Neuronal stem cell (in vitro differentiated cells): Measurements from ENCODE around the gene NSUN2.

Source experiments
- DNase-seq: peaks from one replicate; pipeline ENCODE4 v3.0.0-alpha.2; 2013; ENCODE audit warnings: low spot score
- H2AFZ ChIP-seq: one replicate; pipeline ENCODE4 v1.6.1; 2013; ENCODE audit warnings: mild to moderate bottlenecking, low read length, inconsistent platforms
- H2AK5ac ChIP-seq: 2 replicates; pipeline ENCODE4 v1.6.1; 2013; ENCODE audit warnings: low read depth, mild to moderate bottlenecking, inconsistent platforms, low read length, moderate library complexity, mixed read lengths
- H2BK120ac ChIP-seq: 2 replicates; pipeline ENCODE4 v1.6.1; 2013; ENCODE audit warnings: low read depth, mild to moderate bottlenecking, inconsistent platforms, low read length, moderate library complexity, mixed read lengths
- H2BK12ac ChIP-seq: one replicate; pipeline ENCODE4 v1.6.1; 2013; ENCODE audit warnings: low read length, inconsistent platforms
- H2BK15ac ChIP-seq: 2 replicates; pipeline ENCODE4 v1.6.1; 2013; ENCODE audit warnings: mild to moderate bottlenecking, low read length, inconsistent platforms, mixed read lengths
- H2BK5ac ChIP-seq: one replicate; pipeline ENCODE4 v1.6.1; 2013; ENCODE audit warnings: inconsistent platforms, mild to moderate bottlenecking, low read length, moderate library complexity
- H3K14ac ChIP-seq: one replicate; pipeline ENCODE4 v1.6.1; 2013; ENCODE audit warnings: low read length, inconsistent platforms
- H3K18ac ChIP-seq: 2 replicates; pipeline ENCODE4 v1.6.1; 2013; ENCODE audit warnings: low read length, inconsistent platforms
- H3K23ac ChIP-seq: 2 replicates; pipeline ENCODE4 v1.6.1; 2013; ENCODE audit warnings: low read depth, mild to moderate bottlenecking, mixed read lengths, low read length, inconsistent platforms; ENCODE audit not compliant: poor library complexity
- H3K27ac ChIP-seq: replicated peaks from 3 replicates; pipeline ENCODE4 v1.5.1; 2013; ENCODE audit warnings: low read length, inconsistent platforms
- H3K27me3 ChIP-seq, 3 experiments: 2 replicates each; pipeline ENCODE4 v1.6.1; 2013; ENCODE audit warnings: low read length in 3 of 3, mild to moderate bottlenecking in 2 of 3, inconsistent platforms in 1 of 3, low read depth in 1 of 3, mixed read lengths in 1 of 3, moderate library complexity in 1 of 3; ENCODE audit not compliant: control insufficient read depth in 3 of 3, insufficient read depth in 3 of 3
- H3K36me3 ChIP-seq, 2 donors: replicated peaks in 1 of 2; 2 replicates each; pipeline ENCODE4 v1.6.1; 2013; ENCODE audit warnings: low read length in 2 of 2; ENCODE audit not compliant: control insufficient read depth in 2 of 2, insufficient read depth in 2 of 2
- H3K4ac ChIP-seq: 2 replicates; pipeline ENCODE4 v1.6.1; 2013; ENCODE audit warnings: inconsistent platforms, mild to moderate bottlenecking, low read length, moderate library complexity
- H3K4me1 ChIP-seq, 2 donors: 1 replicate in 1 of 2; 2 replicates in 1 of 2; pipeline ENCODE4 v1.6.1; 2013; ENCODE audit warnings: low read length in 2 of 2, low read depth in 1 of 2; ENCODE audit not compliant: control insufficient read depth in 2 of 2, insufficient read depth in 1 of 2
- H3K4me2 ChIP-seq: one replicate; pipeline ENCODE4 v1.6.1; 2013; ENCODE audit warnings: mild to moderate bottlenecking, low read length, inconsistent platforms; ENCODE audit not compliant: insufficient read depth, poor library complexity, severe bottlenecking
- H3K4me3 ChIP-seq, 2 donors: 2 replicates each; pipeline ENCODE4 v1.5.1; 2013; ENCODE audit warnings: low read length in 2 of 2, mild to moderate bottlenecking in 2 of 2, inconsistent platforms in 1 of 2, moderate library complexity in 1 of 2
- H3K79me1 ChIP-seq: one replicate; pipeline ENCODE4 v1.6.1; 2013; ENCODE audit warnings: low read depth, mild to moderate bottlenecking, inconsistent platforms, low read length, moderate library complexity
- H3K9ac ChIP-seq: one replicate; pipeline ENCODE4 v1.6.1; 2013; ENCODE audit warnings: mild to moderate bottlenecking, low read depth, low read length, inconsistent platforms; ENCODE audit not compliant: poor library complexity
- H3K9me3 ChIP-seq, 2 donors: replicated peaks in 1 of 2; 2 replicates each; pipeline versions ENCODE3 to v1.6.1; 2013; ENCODE audit warnings: low read length in 2 of 2, mild to moderate bottlenecking in 2 of 2, inconsistent platforms in 1 of 2, low read depth in 1 of 2, mixed read lengths in 1 of 2, moderate library complexity in 1 of 2; ENCODE audit not compliant: control insufficient read depth in 2 of 2, insufficient read depth in 1 of 2
- H4K8ac ChIP-seq: one replicate; pipeline ENCODE4 v1.6.1; 2013; ENCODE audit warnings: low read depth, mild to moderate bottlenecking, inconsistent platforms, low read length, moderate library complexity
- H4K91ac ChIP-seq: one replicate; pipeline ENCODE4 v1.6.1; 2013; ENCODE audit warnings: low read length, low read depth, mild to moderate bottlenecking, inconsistent platforms; ENCODE audit not compliant: poor library complexity
- WGBS, 2 donors: extraction: QIAGEN DNeasy Blood & Tissue Kit; methylation state at CpG; one replicate each; pipeline ENCODE4 v1.1.7; 2013; ENCODE audit warnings: missing lambda C conversion rate in 2 of 2, mixed read lengths in 1 of 2; ENCODE audit not compliant: insufficient read length in 2 of 2, insufficient replicate concordance in 1 of 2; ENCODE audit errors: extremely low coverage in 2 of 2; 5-methylcytosine and 5-hydroxymethylcytosine counted together

The NSUN2 gene

GRCh38 chr5:6553972-6554371, 78.9 kb downstream of the NSUN2 start:
- no peak overlapping the region for H3K23ac ChIP-seq
- H2BK120ac ChIP-seq = no peak overlapping the region
- H3K4me1 ChIP-seq = no peaks in the 10 kb centered on the region
- H2AFZ ChIP-seq = no peak overlapping the region
- H3K4me2 ChIP-seq = no peak overlapping the region
- DNase-seq = no peak
- no peak overlapping the region for H4K91ac ChIP-seq
- H2BK12ac ChIP-seq = no peak overlapping the region
- no peak overlapping the region for H3K4ac ChIP-seq
- H2BK5ac ChIP-seq = no peak overlapping the region
- H3K9me3 ChIP-seq = peaks cover under 1 to 15% of the 10 kb centered on the region in 2 donors
- no CpG with 5 or more reads among the region's 11 CpGs for WGBS, 2 donors
- no peak overlapping the region for H4K8ac ChIP-seq
- no peak overlapping the region for H3K27ac ChIP-seq
- H3K4me3 ChIP-seq = no peak overlapping the region
- no peak overlapping the region for H2AK5ac ChIP-seq
- no peak overlapping the region for H2BK15ac ChIP-seq
- H3K14ac ChIP-seq = peak overlapping the region; percentile 47
- H3K79me1 ChIP-seq = no peaks in the 10 kb centered on the region
- H3K18ac ChIP-seq = peak overlapping the region; percentile 64
- no peak overlapping the region for H3K9ac ChIP-seq
- H3K27me3 ChIP-seq = no peaks in the 10 kb centered on the region
- H3K36me3 ChIP-seq = no peaks in the 10 kb centered on the region

GRCh38 chr5:6552612-6553011, 80.2 kb downstream of the NSUN2 start:
- H3K79me1 ChIP-seq = no peaks in the 10 kb centered on the region

GRCh38 chr5:6551955-6552313, 80.9 kb downstream of the NSUN2 start:
- Histone ChIP-seq H3K23ac (peak overlapping the region; percentile 20), H3K36me3 (no peaks in the 10 kb centered on the region), H3K27ac (no peak overlapping the region), H4K8ac (no peak overlapping the region), H3K27me3 (peaks cover 0 to 7% (median 0%) of the 10 kb centered on the region in 3 experiments), H3K4ac (no peak overlapping the region), H2BK15ac (no peak overlapping the region), H3K14ac (no peak overlapping the region), H2AFZ (no peak overlapping the region), H3K9ac (no peak overlapping the region), H3K4me2 (no peak overlapping the region), H3K79me1 (no peaks in the 10 kb centered on the region), H2AK5ac (no peak overlapping the region), H3K4me3 (no peak overlapping the region), H2BK120ac (no peak overlapping the region), H3K18ac (no peak overlapping the region), H4K91ac (no peak overlapping the region), H2BK5ac (no peak overlapping the region), H2BK12ac (no peak overlapping the region), H3K4me1 (no peaks in the 10 kb centered on the region), H3K9me3 (peaks cover 0 to 3% of the 10 kb centered on the region in 2 donors)
- no peak for DNase-seq
- no CpG with 5 or more reads among the region's 6 CpGs for WGBS, 2 donors

More at GRCh38 chr5:6552612-6553011, 80.2 kb downstream of the NSUN2 start:
- Histone ChIP-seq H3K27me3 (peaks cover 0 to under 1% (median 0%) of the 10 kb centered on the region in 3 experiments), H4K8ac (no peak overlapping the region), H3K4ac (no peak overlapping the region), H2BK15ac (no peak overlapping the region), H3K18ac (no peak overlapping the region), H2BK5ac (no peak overlapping the region), H3K4me2 (no peak overlapping the region), H3K14ac (no peak overlapping the region), H2AFZ (no peak overlapping the region), H2BK12ac (no peak overlapping the region), H3K4me3 (no peak overlapping the region), H3K36me3 (no peaks in the 10 kb centered on the region), H4K91ac (no peak overlapping the region), H3K9ac (peak overlapping the region; percentile 36), H2BK120ac (no peak overlapping the region), H3K9me3 (peaks cover 0 to 8% of the 10 kb centered on the region in 2 donors), H3K23ac (no peak overlapping the region), H3K4me1 (no peaks in the 10 kb centered on the region), H3K27ac (no peak overlapping the region), H2AK5ac (no peak overlapping the region)
- WGBS, 2 donors = no CpG with 5 or more reads among the region's 7 CpGs
- no peak for DNase-seq

GRCh38 chr5:6551287-6551954, 81.4 kb downstream of the NSUN2 start:
- peaks cover 0 to 7% (median 0%) of the 10 kb centered on the region in 3 experiments for H3K27me3 ChIP-seq
- H3K18ac ChIP-seq = peak overlapping the region; percentile 71
- H3K4ac ChIP-seq = no peak overlapping the region
- no peak overlapping the region for H4K8ac ChIP-seq
- DNase-seq = no peak
- H3K36me3 ChIP-seq = no peaks in the 10 kb centered on the region
- no peak overlapping the region for H2AK5ac ChIP-seq
- no peaks in the 10 kb centered on the region for H3K79me1 ChIP-seq
- no peak overlapping the region for H2BK15ac ChIP-seq
- peaks cover 0 to under 1% of the 10 kb centered on the region in 2 donors for H3K4me1 ChIP-seq
- no CpG with 5 or more reads among the region's 17 CpGs for WGBS, 2 donors
- no peak overlapping the region for H3K14ac ChIP-seq
- H2AFZ ChIP-seq = no peak overlapping the region
- no peak overlapping the region for H3K4me3 ChIP-seq
- peak overlapping the region; percentile 20 for H3K23ac ChIP-seq
- H3K9ac ChIP-seq = no peak overlapping the region
- peaks cover 0 to 3% of the 10 kb centered on the region in 2 donors for H3K9me3 ChIP-seq
- no peak overlapping the region for H3K4me2 ChIP-seq
- peak overlapping the region; percentile 30 for H4K91ac ChIP-seq
- no peak overlapping the region for H2BK5ac ChIP-seq
- H2BK120ac ChIP-seq = no peak overlapping the region
- no peak overlapping the region for H3K27ac ChIP-seq
- H2BK12ac ChIP-seq = no peak overlapping the region
